Measurements from ENCODE around the gene APOBEC3H.
A peak's percentile ranks its signal among the peaks of the same experiment; 100 is the strongest.

Gene APOBEC3H

DNA sequence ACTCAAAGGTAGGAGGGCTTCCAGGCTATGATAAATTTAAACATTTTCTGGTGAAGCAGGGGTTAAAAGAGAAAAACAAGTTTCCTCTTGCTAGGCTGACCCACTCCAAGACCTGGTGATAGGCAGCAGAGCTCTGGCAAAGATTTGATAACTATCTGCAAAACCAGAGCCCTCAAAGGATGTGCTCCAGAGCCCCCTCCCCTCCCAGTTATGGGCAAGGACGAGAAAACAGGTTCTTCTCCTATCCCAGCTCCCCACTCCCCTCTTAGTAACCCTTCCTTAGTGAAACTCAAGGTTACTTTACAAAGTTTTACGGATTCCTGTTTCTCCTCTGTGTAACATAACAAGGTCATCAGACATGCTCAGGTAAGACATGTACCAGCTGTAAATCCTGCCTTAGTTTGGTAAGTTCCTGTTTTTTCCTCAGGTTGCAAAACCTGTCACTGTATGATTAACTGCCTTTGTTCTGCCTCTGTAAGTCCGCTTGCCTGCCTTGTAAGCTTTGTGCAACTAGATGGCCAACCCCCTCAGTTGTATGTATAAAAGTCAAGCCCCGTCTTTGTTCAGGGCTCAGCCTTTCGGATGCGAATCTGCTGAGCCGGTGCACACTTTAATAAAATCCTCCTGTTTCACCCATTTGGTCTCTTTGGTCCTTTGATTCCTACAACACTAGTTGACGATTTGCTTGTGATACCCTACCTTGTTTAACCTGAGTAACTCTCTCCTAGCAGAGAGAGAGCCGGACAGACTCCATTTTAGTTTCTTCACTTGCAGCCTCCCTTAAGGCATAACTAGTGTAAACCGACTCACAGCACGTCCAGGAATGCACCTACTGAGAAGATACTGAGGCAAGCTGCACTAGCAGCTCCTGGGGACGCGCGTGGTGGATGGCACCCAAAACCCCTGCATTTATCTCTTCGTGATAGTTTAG lies 13.9 kb downstream of the APOBEC3H start:
- no peak for DNase-seq (ENCODE audit: low spot score)

DNA sequence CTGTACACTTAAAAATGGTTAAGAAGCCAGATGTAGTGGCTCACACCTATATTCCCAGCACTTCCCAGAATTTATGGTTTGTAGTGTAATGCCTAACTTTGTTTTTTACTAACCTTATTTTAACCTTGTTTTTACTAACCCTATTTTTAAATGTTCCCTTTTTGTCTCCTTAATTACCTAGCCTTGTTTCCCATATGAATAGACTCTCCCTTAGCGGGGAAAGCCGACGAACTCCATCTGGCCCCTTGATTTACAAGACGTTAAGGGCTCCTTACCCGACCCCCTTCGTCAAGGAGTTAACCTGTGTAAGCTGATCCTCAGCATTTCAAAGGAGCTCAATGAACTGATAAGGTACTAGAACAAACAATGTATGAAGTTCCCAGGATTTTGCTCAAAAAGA lies 17.1 kb downstream of the APOBEC3H start:
- no peak for DNase-seq (ENCODE audit: low spot score)

DNA sequence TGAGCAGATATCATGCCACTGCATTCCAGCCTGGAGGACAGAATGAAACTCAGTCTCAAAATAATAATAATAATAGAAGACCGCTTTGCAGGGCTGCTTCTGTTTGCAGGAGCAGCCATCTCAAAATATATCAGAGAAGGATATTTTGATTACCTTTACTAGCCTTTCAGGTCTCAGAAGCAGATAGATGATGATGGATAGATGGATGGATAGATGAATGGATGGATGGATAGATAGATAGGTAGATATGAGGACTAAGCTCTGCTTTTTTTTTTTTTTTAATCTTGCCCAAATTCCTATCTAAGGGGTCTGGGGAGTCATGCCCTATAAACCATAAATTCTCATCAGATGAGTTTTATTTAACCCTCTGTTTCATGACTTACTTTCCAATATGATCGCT lies 18.5 kb downstream of the APOBEC3H start:
- no peak for DNase-seq (ENCODE audit: low spot score)

DNA sequence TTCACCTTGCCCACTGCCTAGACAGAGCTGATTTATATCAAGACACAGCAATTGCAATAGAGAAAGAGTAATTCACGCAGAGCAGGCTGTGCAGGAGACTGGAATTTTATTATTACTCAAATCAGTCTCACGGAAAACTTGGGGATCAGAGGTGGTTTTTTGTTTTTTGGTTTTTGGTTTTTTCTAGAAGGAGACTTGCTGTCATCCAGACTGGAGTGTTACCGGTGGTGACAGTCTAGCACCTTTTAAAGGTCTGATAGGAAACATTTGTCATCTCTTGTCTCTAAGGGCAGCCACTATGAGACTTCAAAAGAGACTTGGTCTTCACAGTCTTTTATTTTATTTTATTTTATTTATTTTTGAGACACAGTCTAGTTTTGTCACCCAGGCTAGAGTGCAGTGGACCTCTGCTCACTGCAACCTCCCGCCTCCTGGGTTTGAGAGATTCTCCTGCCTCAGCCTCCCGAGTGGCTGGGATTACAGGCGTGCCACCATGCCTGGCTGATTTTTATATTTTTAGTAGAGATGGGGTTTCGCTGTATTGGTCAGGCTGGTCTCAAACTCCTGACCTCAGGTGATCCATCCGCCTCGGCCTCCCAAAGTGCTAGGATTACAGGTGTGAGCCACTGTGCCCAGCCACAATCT lies 19.1 kb downstream of the APOBEC3H start:
- no peak for DNase-seq (ENCODE audit: low spot score)

DNA sequence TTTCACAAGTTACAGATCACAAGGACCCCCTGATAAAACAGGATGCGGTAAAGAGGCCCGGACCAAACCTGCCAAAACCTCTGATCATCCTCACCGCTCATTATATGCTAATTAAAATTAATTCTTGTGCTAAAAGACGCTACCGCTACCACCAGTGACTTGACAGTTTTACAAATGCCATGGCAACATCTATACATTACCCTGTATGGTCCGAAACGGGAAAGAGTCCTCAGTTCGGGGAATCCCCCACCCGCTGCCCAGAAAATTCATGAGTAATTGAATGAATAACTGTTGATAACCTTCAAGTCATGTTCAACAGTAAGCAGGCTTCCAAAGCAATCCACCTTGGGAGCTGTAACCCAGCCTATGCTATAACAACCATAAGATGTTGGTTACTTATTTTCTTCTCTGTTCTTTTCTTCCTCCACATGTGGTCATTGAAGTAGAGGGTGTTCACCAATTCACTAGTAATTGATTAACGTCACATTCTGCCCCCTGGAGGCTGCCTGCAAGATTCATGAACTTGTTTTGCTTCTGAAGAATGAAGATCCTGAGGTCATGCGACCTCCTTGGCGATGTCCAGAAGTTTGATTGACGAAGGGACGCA lies 20.6 kb downstream of the APOBEC3H start:
- no peak for DNase-seq (ENCODE audit: low spot score)

DNA sequence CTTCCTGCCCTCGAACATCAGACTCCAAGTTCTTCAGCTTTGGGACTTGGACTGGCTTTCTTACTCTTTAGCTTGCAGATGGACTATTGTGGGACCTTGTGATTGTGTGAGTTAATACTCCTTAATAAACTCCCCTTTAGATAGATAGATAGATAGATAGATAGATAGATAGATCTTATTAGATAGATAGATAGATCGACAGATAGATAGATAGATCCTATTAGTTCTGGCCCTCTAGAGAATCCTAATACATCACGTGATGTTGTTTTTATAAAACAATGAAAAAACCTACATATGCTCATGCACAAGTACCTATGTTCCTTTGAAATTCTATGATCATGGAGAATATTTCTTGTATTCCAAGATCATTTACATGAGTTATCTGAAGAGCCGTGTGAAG lies 23.9 kb downstream of the APOBEC3H start:
- no peak for DNase-seq (ENCODE audit: low spot score)

DNA sequence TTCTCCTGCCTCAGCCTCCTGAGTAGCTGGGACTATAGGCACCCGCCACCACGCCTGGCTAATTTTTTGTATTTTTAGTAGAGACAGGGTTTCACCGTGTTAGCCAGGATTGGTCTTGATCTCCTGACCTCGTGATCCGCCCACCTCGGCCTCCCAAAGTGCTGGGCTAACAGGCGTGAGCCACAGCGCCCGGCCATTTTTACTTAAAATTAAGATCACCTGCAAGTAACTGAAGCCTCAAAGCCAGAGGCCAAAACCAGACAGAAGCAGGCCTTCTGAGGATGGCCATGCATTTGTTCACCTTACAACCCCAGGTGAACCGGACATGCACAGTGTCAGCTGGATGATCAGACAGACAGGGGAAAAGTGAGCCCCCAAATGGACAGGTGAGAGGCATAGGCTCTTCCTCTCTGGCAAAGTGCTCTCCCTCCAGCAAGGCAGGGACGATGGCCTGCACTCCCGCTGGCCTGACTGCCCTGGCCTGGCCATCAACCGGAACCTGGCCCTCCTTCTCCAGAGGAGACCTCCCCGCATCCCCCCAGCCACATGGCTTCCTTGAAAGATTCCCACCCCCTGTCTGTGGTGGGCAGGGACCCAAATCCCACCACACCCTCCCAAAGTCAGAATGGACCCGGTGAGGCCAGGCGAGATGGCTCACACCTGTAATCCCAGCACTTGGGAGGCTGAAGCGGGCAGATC lies 25.9 kb downstream of the APOBEC3H start:
- DNase-seq (ENCODE audit: low spot score), result no peak

DNA sequence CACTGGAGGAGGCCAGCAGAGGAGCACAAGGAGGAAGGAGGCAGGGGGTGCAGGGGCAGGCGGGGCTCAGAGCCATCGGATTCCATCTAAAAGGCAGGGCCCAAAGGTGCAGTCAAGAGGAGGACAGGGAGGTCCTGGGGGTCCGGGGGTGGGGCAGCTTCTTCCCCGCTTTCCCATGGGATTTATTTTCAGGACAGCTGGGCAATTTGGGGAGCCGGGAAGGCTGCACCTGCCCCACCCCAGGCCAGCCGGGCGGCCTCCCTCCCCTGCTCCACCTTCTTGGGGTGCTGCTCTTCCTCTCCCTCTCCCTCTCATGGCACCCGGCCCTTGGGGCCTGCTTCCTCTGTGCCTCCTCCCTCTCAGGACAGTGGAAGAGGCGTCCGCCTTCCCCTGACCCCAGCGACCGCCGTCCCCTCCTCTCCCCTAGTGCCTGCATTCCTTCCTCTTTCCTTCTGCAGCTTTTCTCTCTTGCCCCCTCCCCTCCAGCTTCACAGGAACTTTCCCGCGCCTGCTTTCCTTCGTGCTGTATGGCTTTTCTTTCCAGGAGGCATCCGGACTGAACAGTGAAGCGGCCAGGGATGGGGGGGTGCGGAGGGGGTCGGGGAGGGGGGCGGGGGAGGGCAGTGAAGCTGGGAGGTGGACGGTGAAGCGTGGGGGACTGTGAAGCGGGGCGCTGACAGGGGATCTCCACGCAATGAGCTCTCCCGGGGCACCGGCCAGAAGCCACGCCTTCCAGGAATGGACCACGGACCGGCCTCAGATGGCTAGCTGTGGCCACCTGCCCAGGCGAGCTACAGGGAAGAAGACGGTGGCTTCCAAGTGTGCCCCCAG lies 26.9 kb downstream of the APOBEC3H start:
- DNase-seq (ENCODE audit: low spot score), result no peak

DNA sequence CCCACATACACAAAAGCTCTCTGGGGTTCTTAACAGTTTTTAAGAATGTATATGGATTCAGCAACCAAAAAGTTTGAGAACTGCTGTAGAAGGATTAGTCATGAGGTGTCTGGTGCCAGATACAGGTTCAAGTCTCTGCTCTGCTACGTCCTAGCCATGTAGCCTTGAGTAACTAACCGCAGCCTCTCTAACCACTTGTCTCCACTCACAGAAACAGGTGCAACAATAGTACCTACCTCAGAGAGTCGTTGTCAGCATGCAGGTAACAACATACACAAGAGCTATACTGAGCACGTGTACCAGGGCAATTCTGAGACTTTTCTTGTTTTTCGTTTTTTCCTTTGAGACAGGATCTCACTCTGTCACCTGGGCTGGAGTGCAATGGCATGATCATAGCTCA lies 28.6 kb downstream of the APOBEC3H start:
- DNase-seq (ENCODE audit: low spot score), result no peak

DNA sequence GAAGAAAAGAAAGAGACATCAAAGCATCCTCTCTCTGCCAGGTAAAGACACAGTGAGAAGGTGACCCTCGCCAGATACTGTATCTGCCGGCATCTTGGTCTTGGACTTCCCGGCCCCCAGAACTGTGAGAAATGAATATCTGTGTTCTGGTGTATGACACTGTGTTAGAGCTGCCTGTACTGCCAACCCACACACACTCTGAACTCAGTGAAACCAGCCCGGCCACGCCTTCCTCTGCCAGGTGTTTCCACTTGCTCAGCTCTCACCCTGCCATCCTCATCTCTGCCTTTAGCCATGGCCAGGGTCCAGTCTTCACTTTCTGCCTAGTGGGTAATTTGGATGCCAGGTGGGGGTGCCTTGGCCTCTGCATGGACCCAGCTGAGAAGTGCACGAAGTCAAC lies 31.5 kb downstream of the APOBEC3H start:
- DNase-seq (ENCODE audit: low spot score), result no peak

DNA sequence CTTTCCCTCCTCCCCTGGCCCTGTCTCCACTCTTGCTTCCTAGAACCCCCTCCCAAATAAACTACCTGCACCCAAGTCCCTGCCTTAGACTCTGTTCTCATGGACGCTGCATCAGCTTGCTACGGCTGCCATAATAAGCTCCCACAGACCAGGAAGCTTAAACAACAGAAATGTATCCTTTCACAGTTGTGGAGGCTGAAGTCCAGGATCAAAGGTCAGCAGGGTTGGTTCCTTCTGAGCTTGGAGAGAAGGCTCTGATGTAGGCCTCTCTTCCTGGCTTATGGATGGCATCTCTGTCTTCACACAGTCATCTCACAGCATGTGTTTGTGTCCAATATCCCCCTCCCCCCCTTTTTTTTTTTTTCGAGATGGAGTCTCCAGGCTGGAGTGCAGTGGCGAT lies 32.0 kb downstream of the APOBEC3H start:
- no peak for DNase-seq (ENCODE audit: low spot score)

DNA sequence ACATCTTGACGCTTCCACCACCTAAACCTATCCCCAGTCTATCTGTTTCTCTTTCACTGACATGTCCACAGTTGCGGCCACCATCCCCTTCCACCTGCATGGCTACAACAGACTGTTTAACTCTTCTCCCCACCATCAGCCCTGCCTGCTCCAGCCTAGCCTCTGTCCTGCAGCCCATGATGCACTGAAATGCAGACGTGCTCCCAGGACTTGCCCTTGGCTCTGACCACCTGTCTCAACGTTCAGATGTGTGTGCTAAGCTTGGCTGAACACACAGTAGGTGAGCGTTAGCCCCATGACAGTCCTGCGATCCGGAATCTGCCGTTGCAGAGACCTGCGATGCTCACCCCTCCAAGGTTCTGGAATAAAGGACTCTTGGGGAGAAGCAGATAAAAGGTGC lies 32.7 kb downstream of the APOBEC3H start:
- DNase-seq (ENCODE audit: low spot score), result no peak

DNA sequence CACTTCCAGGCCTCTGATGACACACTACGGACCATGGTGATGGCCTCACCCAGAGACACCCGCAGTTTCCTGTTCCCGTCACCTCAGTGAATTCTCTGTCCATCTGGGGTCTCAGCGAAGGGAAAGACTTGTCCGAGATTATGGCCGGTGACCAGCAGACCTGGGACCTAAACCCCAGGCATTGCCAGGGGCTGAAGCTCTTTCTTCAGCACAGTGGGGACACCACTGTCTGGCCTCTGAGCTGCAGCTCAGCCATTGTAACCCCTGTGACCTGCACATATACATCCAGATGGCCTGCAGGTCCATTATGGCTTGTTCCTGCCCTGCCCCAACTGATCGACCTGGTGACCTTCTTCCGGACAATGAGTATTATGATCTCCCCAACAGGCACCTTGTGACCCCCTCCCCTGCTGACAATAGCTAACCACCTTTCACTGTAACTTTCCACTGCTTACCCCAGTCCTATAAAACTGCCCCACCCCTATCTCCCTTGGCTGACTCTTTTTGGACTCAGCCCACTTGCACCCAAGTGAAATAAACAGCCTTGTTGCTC lies 33.2 kb downstream of the APOBEC3H start:
- DNase-seq (ENCODE audit: low spot score), result peak; percentile 59

DNA sequence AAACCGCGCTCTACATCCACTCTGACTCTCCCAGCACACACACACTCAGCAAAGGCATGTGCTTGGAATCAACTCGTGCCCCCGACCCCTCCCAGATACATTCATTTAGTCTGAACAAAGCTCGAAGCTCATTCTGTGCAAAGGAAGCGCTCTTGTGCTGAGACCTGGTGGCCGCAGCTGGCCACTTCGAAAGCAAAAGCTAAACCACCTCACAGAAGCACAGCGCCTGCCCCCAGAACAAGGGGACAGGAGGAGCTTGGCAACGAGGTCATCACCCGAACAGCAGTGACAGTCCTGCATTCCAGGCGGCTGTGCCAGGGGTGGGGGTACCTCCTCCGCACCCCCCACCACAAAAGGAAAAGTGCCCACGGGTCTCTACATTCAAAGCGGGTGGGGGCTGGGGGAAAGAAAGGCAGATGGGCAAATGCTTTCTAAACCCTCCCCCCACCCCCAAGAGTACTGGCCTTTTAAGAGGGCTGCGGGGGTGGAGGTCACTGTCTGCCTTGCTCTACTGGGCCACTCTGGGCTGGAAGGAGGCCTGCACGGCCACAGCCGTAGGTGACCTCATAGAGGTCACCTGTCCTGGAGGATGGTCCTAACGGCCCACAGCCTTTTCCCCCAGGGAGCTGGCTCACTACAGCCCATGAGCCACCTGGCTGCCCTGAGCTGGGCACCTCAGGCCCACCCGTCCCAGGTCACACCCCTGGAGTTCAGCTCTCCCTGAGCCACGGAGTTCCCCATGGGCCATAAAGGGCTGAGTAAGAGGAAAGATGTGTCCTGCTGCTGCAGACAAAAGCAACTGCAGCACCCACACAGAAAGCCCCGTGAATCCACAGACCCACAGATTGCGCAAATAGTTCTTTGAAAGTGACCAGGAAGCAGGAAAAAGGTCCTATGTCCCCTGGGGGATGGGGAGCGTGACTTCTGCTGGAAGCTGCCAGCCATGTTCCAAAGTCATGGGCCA lies 34.1 kb downstream of the APOBEC3H start:
- peak; percentile 69 for DNase-seq (ENCODE audit: low spot score)

DNA sequence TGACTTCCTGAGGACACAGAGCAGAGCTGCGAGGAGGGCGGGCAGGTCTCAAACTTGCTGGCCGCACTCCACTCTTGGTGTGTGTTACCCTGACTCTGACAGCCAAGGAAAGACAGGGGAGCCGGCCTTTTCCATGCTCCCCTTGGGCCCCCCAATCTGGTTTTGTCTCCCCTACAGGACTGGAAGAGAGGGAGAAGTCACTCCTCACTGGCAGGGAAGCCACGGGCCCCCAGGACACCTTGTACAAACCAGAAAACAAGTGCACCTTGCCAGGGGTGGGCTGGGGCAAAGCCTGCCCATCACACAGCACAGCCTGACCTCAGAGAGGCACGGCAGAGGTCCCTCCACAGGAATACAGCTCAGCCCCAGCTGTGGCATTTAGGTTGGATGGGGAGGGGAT lies 35.2 kb downstream of the APOBEC3H start:
- no peak for DNase-seq (ENCODE audit: low spot score)

DNA sequence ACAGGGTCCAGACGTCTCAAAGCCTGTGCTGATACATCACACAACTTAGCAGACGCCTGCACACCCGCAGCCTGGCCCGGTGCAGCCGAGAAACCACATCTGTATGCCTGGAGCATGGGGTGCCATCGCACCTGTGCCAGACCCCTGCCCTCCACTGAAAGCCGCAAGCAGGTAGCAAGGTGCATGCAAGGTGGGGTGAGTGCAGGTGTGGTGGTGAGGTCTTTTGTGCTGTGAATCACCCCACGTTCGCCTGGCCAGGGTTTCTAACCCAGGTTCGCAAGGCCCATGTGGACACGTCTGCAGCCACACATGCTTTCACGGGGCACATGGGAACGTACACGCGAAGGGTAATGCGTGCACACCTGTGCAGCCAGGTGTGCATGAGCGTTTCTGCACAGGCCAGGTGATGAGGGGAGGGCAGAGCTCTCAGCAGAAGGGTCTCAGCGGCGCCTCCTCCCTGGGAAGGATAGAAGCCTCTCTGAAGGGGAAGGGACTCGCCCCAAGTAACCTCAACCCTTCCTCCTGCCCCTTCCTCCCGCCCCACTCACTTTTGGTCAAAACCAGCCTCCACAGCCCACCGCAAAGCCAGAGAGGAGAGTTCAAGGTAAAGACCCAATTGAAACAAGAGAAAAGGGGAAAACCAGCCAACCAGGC lies 36.0 kb downstream of the APOBEC3H start:
- DNase-seq (ENCODE audit: low spot score), result no peak

DNA sequence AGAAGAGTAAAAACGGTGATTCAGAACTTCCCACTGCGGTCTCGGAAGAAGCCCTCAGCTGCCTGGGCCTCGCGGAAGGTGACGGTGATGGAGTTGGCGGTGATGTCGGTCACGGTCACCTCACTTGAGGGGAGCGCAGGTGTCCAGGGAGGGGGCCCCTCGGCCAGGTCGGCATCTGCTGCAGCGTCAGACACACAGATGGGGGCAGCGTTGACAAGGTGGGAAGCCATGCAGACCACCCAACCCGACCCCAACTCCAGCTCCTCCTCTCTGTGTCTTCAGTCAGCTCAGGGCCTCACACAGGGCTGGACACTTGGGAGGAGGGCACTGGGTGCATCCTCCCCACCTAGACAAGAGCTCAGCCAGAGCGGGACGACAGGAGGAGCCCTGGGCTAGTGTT lies 36.8 kb downstream of the APOBEC3H start:
- DNase-seq (ENCODE audit: low spot score), result no peak

DNA sequence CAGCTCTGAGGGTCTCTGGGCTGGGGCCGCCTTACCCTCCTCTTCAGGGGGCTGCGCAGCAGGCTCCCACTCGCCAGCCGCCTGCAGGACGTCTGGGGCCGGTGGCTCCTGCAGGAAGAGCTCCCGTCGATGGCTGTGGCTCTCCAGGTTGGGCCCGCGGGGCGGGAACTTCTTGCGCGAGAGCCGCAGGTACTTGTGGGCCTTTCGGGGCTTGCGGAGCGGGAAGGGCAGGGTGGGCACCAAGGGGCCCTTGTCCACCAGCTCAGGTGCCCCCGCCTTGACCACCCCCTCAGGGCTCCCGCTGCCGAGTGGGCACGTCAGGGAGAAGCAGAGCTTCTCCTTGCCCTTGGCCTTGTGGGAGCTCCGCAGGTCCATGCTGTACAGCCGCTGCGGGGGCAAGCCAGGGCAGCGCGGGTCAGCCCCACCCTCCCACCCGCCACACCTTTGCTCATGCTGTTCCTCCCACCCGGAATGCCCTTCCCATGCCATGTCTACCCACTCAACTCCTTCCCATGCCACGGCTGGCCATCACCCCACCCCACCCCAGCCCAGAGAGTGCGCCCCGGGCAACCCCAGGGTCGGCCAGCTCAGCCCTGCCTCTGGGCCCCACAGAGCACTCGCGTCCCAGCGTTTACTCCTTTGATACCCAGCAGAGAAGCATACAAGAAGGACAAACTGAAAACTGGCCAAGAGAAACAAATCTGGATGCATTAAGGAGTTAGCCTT lies 37.5 kb downstream of the APOBEC3H start:
- no peak for DNase-seq (ENCODE audit: low spot score)

All from ecto neural progenitor cell (in vitro differentiated cells).